Smooth muscle cell (in vitro differentiated cells): ENCODE measurements around the gene RLBP1. TPM values are rescaled to one million over a fixed set of nuclear protein-coding genes. Genes with fewer than 3 reads are reported as not detected.

Experiments used
- DNase-seq: peaks from one replicate; lab custom pipeline; 2025; ENCODE audit not compliant: unreplicated experiment; lab: John Stamatoyannopoulos, UW
- H2AFZ ChIP-seq: fragments of 200-600 bp; sonication (generic); 2 replicates; pipeline ENCODE4 v1.6.0; 2016; ENCODE audit warnings: antibody characterized with exemption, low read depth, mild to moderate bottlenecking
- H3F3A ChIP-seq: fragments of 200-600 bp; sonication (generic); 2 replicates; pipeline ENCODE4 v1.6.0; 2017; ENCODE audit warnings: antibody characterized with exemption, low read depth
- H3K27ac ChIP-seq: fragments of 200-600 bp; sonication (generic); 2 replicates; pipeline ENCODE4 v1.5.1; 2016; ENCODE audit warnings: low read depth, mild to moderate bottlenecking
- H3K27me3 ChIP-seq: fragments of 200-600 bp; sonication (generic); 2 replicates; pipeline ENCODE4 v1.6.1; 2016; ENCODE audit warnings: low read depth, mild to moderate bottlenecking
- H3K36me3 ChIP-seq: fragments of 200-600 bp; sonication (generic); 2 replicates; pipeline ENCODE4 v1.5.1; 2016; ENCODE audit warnings: low read depth
- H3K4me1 ChIP-seq: fragments of 200-600 bp; sonication (generic); 2 replicates; pipeline ENCODE4 v1.5.1; 2016; ENCODE audit warnings: low read depth
- H3K4me2 ChIP-seq: fragments of 200-600 bp; sonication (generic); 2 replicates; pipeline ENCODE4 v1.6.0; 2016; ENCODE audit warnings: mild to moderate bottlenecking
- H3K4me3 ChIP-seq: fragments of 200-600 bp; sonication (generic); 2 replicates; pipeline ENCODE4 v1.5.1; 2016; ENCODE audit warnings: mild to moderate bottlenecking
- H3K79me2 ChIP-seq: fragments of 200-600 bp; sonication (generic); 2 replicates; pipeline ENCODE4 v1.6.0; 2016; ENCODE audit warnings: low read depth, mild to moderate bottlenecking
- H3K9ac ChIP-seq: fragments of 200-600 bp; sonication (generic); 2 replicates; pipeline ENCODE4 v1.6.0; 2016; ENCODE audit warnings: low read depth
- H3K9me3 ChIP-seq: fragments of 200-600 bp; sonication (generic); replicated peaks from 2 replicates; pipeline ENCODE4 v1.5.1; 2016; ENCODE audit warnings: low read depth
- H4K20me1 ChIP-seq: fragments of 200-600 bp; sonication (generic); 2 replicates; pipeline ENCODE4 v1.6.0; 2016; ENCODE audit warnings: low read depth
- CTCF ChIP-seq: fragments of 200-600 bp; sonication (generic); IDR thresholded peaks from 2 replicates; pipeline ENCODE4 v1.5.1; 2017; ENCODE audit warnings: borderline replicate concordance, mild to moderate bottlenecking, antibody characterized with exemption; ENCODE audit not compliant: insufficient read depth, poor library complexity, severe bottlenecking
- WGBS: methylation state at CpG from one replicate; pipeline ENCODE4 v1.1.7; 2016; ENCODE audit warnings: low lambda C conversion rate; 5-methylcytosine and 5-hydroxymethylcytosine counted together
- polyA plus RNA-seq: library from polyadenylated mRNA; unstranded; fragments of >200 nt; fragmentation: Nextera tagmentation; extraction: Ambion mirVana; gene quantifications from 2 replicates; pipeline ENCODE4 v1.2.1, GENCODE V29; 2016
- total RNA-seq: library from RNA; depleted of rRNA; stranded (reverse); fragments of >200 nt; gene quantifications from 2 replicates; pipeline ENCODE4 v1.2.3, GENCODE V29; 2014

Gene RLBP1
- total and polyA plus RNA-seq, 2 experiments from 2014 or later: not detected

- Histone ChIP-seq H3K9me3 (no peaks in the 10 kb centered on the region), H3K4me3 (no peak overlapping the region), H3K27me3 (no peaks in the 10 kb centered on the region), H3K79me2 (no peaks in the 10 kb centered on the region), H3K4me1 (no peaks in the 10 kb centered on the region), H3F3A (no peaks in the 10 kb centered on the region), H4K20me1 (no peaks in the 10 kb centered on the region), H3K36me3 (no peaks in the 10 kb centered on the region), H3K4me2 (peak overlapping the region; percentile 43), H3K9ac (no peak overlapping the region), H2AFZ (no peak overlapping the region), H3K27ac (no peak overlapping the region)
- DNase-seq: peak; percentile 34
- WGBS: 14% methylated on average over 13 of the region's 14 CpGs
- TF ChIP-seq CTCF: peak; percentile 98
These were observed 14.5 kb downstream of the RLBP1 start for GRCh38 chr15:89206908-89207331.

GRCh38 chr15:89205991-89206585 lies 15.3 kb downstream of the RLBP1 start:
- H3K4me3 ChIP-seq: no peak overlapping the region
- H4K20me1 ChIP-seq: no peaks in the 10 kb centered on the region
- WGBS: 88% methylated on average over 14 of the region's 14 CpGs

GRCh38 chr15:89203705-89204273 lies 17.6 kb downstream of the RLBP1 start:
- Histone ChIP-seq H3K36me3 (no peaks in the 10 kb centered on the region), H3K9ac (no peak overlapping the region), H3K4me1 (peaks cover 9% of the 10 kb centered on the region), H3K4me3 (no peak overlapping the region), H3K79me2 (no peaks in the 10 kb centered on the region), H4K20me1 (no peaks in the 10 kb centered on the region), H2AFZ (no peak overlapping the region), H3K27ac (no peak overlapping the region), H3K27me3 (no peaks in the 10 kb centered on the region), H3F3A (no peaks in the 10 kb centered on the region), H3K4me2 (no peak overlapping the region), H3K9me3 (no peaks in the 10 kb centered on the region)
- WGBS: 72% methylated on average over 2 of the region's 2 CpGs
- no peak for DNase-seq
- TF ChIP-seq CTCF: no peak

More at GRCh38 chr15:89205991-89206585, 15.3 kb downstream of the RLBP1 start:
- H3K9ac ChIP-seq: no peak overlapping the region
- H3K27ac ChIP-seq: no peak overlapping the region
- H3K4me2 ChIP-seq: no peak overlapping the region
- H3K79me2 ChIP-seq: no peaks in the 10 kb centered on the region
- H3K27me3 ChIP-seq: no peaks in the 10 kb centered on the region
- H2AFZ ChIP-seq: no peak overlapping the region
- no peak for DNase-seq
- no peaks in the 10 kb centered on the region for H3F3A ChIP-seq
- no peak for TF ChIP-seq CTCF
- no peaks in the 10 kb centered on the region for H3K36me3 ChIP-seq
- H3K4me1 ChIP-seq: no peaks in the 10 kb centered on the region
- no peaks in the 10 kb centered on the region for H3K9me3 ChIP-seq

GRCh38 chr15:89201465-89202005 lies 19.8 kb downstream of the RLBP1 start:
- Histone ChIP-seq H3K79me2 (no peaks in the 10 kb centered on the region), H3K9me3 (no peaks in the 10 kb centered on the region), H2AFZ (no peak overlapping the region), H3K4me2 (no peak overlapping the region), H3K27ac (no peak overlapping the region), H4K20me1 (no peaks in the 10 kb centered on the region), H3K27me3 (no peaks in the 10 kb centered on the region), H3K4me1 (peaks cover 30% of the 10 kb centered on the region), H3K36me3 (no peaks in the 10 kb centered on the region), H3F3A (no peaks in the 10 kb centered on the region), H3K4me3 (no peak overlapping the region), H3K9ac (no peak overlapping the region)
- 90% methylated on average over 14 of the region's 20 CpGs for WGBS
- no peak for DNase-seq
- no peak for TF ChIP-seq CTCF
